ENCODE data around the gene ARSG. TPM values are rescaled to one million over a fixed set of nuclear protein-coding genes. Genes with fewer than 3 reads are reported as not detected.

The ARSG gene
- total RNA-seq, 1 experiment from 2014 or later: 6.1 TPM

DNA sequence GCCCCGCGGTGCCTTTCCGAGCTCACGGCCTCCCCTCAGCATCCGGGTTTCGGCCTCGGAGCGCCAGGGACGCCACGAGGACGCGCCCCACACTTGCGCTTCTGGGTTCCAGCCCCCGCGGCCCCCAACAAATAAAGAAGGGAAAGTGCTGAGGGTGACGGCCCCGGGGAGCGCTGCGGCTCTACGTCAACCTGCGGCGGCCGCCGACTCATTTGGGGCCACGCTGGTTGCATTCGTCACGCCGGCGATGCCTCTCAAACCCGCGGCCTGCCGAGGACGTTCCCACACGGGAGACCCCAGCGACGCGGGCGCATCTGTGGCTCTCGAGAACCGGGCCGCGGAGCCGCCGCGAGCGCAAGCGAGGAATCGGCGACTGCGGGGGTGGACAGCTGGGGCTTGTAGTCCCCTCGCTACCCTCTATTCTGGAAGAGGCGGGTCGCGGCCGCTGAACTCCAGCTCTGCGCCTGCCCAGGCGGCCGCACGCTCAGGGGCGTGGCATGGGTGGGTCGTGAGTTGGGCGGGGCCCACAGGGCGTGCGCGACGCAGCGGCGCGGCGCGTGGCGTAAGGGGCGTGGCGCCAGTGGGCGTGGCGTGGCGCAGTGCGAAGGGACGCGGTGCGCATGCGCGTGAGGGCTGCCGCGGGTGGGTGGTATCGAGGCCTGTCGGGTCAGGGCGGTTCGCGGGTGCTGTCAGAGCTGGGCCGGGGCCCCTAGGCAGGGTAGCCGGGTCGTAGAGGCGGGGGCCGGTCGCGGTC is 43.7 kb upstream of the ARSG start, which contains the start of gene AMZ2:
Gene AMZ2 (plus strand): TSS at position 599 of the 754 bp plus-strand sequence. CDS start 2,145 bp downstream, outside the sequence.
- H3K27me3 Mint-ChIP-seq (ENCODE audit: insufficient read depth, unreplicated experiment): peaks cover 12% of the 10 kb centered on the region
- intact Hi-C loops (cut with micrococcal nuclease; ENCODE audit: unreplicated experiment): loop anchor here (5.0 kb wide), 2 partner anchors 75 to 190 kb away; no protein-coding TSS in a partner anchor
- BruUV-seq (replicated peaks): no TSS peak
- Histone ChIP-seq H3K4me3 (ENCODE audit: low read depth, low read length) (peak within 1 kb of the TSS; percentile 79), H3K9me3 (no peaks in the 10 kb centered on the region), H3K36me3 (ENCODE audit: control insufficient read depth, insufficient read depth, low read length) (no peaks in the 10 kb centered on the region), H3K27me3 (replicated peaks; ENCODE audit: control insufficient read depth, insufficient read depth, low read length) (no peaks in the 10 kb centered on the region), H3K4me1 (peaks cover 6% of the 10 kb centered on the region)
- ChIA-PET CTCF (interaction anchor here (0.5 to 1.4 kb wide), 11 partner anchors 14 to 235 kb away, joined by 3 to 11 read pairs (median 4); partner anchors contain the start of gene WIPI1), POLR2A (interaction anchor here (0.5 to 1.4 kb wide), 6 partner anchors 11 to 1083 kb away, joined by 3 to 11 read pairs (median 3); partner anchors contain the start of gene WIPI1)
- TF ChIP-seq, protein P1, sequence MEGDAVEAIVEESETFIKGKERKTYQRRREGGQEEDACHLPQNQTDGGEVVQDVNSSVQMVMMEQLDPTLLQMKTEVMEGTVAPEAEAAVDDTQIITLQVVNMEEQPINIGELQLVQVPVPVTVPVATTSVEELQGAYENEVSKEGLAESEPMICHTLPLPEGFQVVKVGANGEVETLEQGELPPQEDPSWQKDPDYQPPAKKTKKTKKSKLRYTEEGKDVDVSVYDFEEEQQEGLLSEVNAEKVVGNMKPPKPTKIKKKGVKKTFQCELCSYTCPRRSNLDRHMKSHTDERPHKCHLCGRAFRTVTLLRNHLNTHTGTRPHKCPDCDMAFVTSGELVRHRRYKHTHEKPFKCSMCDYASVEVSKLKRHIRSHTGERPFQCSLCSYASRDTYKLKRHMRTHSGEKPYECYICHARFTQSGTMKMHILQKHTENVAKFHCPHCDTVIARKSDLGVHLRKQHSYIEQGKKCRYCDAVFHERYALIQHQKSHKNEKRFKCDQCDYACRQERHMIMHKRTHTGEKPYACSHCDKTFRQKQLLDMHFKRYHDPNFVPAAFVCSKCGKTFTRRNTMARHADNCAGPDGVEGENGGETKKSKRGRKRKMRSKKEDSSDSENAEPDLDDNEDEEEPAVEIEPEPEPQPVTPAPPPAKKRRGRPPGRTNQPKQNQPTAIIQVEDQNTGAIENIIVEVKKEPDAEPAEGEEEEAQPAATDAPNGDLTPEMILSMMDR (IDR thresholded peaks at IDR 0.05; ENCODE audit: insufficient read depth in 1 of 2, low read depth in 1 of 2, low read length in 1 of 2, severe bottlenecking in 1 of 2, unreplicated experiment in 1 of 2): no peak
- DNase-seq: peak; percentile 93 to 97
- peak within 1 kb of the TSS; percentile 97 for H3K4me3 Mint-ChIP-seq (ENCODE audit: unreplicated experiment)
- H3K9me3 Mint-ChIP-seq (ENCODE audit: unreplicated experiment): no peaks in the 10 kb centered on the region
- peak within 1 kb of the TSS; percentile 81 for H3K27ac Mint-ChIP-seq (ENCODE audit: unreplicated experiment)
- peaks cover 7% of the 10 kb centered on the region for H3K4me1 Mint-ChIP-seq (ENCODE audit: low read depth, unreplicated experiment)
- H3K36me3 Mint-ChIP-seq (ENCODE audit: insufficient read depth, unreplicated experiment): peaks cover 13% of the 10 kb centered on the region

DNA sequence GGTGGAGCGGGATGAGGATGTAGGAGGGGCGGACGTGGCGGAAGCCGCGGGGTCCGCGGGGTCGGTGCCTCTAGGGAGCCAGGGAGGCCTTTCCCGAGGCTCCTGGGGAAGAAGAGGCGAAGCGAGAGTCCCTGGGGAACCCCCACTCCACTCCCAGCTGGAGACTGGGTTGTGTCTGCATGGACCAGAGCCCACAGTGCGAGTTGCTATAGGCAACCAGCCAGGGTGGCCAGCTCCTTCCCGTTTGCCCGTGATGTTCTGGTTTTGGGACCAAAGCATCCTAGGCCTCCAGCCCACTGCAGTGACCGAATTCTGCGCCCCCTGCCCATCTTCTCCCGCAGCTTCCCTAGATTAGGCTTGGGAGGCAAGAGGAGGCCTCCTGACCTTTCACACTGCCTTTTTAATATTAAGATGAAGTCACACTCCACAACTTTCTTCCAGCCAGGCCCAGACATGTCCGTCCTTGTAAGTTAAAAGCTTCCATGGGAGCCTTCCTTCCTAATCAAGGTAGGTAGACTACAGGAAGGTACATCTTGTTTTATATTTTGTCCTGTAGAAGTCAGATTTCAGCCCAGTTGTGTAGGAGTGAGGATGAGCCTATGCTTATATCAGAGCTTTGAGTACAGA is 43.0 kb upstream of the ARSG start:
- Mint-ChIP-seq H3K4me1 (ENCODE audit: low read depth, unreplicated experiment) (peaks cover 7% of the 10 kb centered on the region), H3K27ac (ENCODE audit: unreplicated experiment) (peak overlapping the region; percentile 81), H3K36me3 (ENCODE audit: insufficient read depth, unreplicated experiment) (peaks cover 15% of the 10 kb centered on the region), H3K4me3 (ENCODE audit: unreplicated experiment) (peak overlapping the region; percentile 97), H3K27me3 (ENCODE audit: insufficient read depth, unreplicated experiment) (peaks cover 12% of the 10 kb centered on the region), H3K9me3 (ENCODE audit: unreplicated experiment) (no peaks in the 10 kb centered on the region)
- TF ChIP-seq, protein P1 (IDR thresholded peaks at IDR 0.05; ENCODE audit: insufficient read depth in 1 of 2, low read depth in 1 of 2, low read length in 1 of 2, severe bottlenecking in 1 of 2, unreplicated experiment in 1 of 2): no peak
- H3K4me3 ChIP-seq (ENCODE audit: low read depth, low read length): peak overlapping the region; percentile 79
- intact Hi-C loops (cut with micrococcal nuclease; ENCODE audit: unreplicated experiment): loop anchor here (5.0 kb wide), 2 partner anchors 76 to 189 kb away; no protein-coding TSS in a partner anchor
- ChIA-PET POLR2A (interaction anchor here (0.8 to 1.4 kb wide), 3 partner anchors 11 to 209 kb away, joined by 3 to 11 read pairs (median 4); partner anchors contain the start of gene WIPI1), CTCF (interaction anchor here (0.5 to 1.4 kb wide), 7 partner anchors 17 to 184 kb away, joined by 3 to 11 read pairs (median 4); no protein-coding TSS in a partner anchor)
- BruUV-seq (replicated peaks): TSS peak; percentile 69
- no peaks in the 10 kb centered on the region for H3K27me3 ChIP-seq (replicated peaks; ENCODE audit: control insufficient read depth, insufficient read depth, low read length)
- H3K9me3 ChIP-seq: no peaks in the 10 kb centered on the region
- no peak for DNase-seq
- H3K4me1 ChIP-seq: peaks cover 6% of the 10 kb centered on the region
- H3K36me3 ChIP-seq (ENCODE audit: control insufficient read depth, insufficient read depth, low read length): no peaks in the 10 kb centered on the region

DNA sequence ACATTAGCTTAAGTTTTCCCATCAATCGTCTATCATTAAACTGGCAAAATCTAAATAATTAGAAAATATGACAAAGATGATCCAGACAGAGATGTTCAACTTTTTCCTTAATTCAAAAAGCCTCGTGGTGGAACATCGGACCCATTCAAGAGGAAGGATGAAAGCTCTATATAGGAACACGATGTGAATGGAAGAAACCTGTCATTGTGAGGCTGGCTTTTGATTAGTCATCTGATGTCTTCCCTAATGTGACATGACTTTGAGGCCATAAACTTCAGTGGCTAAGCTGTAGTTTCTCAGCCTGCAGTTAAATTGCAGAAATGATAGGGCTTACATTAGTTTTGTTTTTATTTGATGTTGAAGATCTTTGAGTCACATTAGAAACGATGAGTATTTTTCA is 42.4 kb upstream of the ARSG start:
- Histone ChIP-seq H3K9me3 (no peaks in the 10 kb centered on the region), H3K36me3 (ENCODE audit: control insufficient read depth, insufficient read depth, low read length) (no peaks in the 10 kb centered on the region), H3K4me1 (peaks cover 6% of the 10 kb centered on the region), H3K27me3 (replicated peaks; ENCODE audit: control insufficient read depth, insufficient read depth, low read length) (no peaks in the 10 kb centered on the region), H3K4me3 (ENCODE audit: low read depth, low read length) (no peak overlapping the region)
- Mint-ChIP-seq H3K36me3 (ENCODE audit: insufficient read depth, unreplicated experiment) (peaks cover 19% of the 10 kb centered on the region), H3K9me3 (ENCODE audit: unreplicated experiment) (no peaks in the 10 kb centered on the region), H3K27me3 (ENCODE audit: insufficient read depth, unreplicated experiment) (peaks cover 8% of the 10 kb centered on the region), H3K4me3 (ENCODE audit: unreplicated experiment) (peak overlapping the region; percentile 97), H3K4me1 (ENCODE audit: low read depth, unreplicated experiment) (peaks cover 7% of the 10 kb centered on the region), H3K27ac (ENCODE audit: unreplicated experiment) (no peak overlapping the region)
- intact Hi-C loops (cut with micrococcal nuclease; ENCODE audit: unreplicated experiment): loop anchor here (5.0 kb wide), 2 partner anchors 77 to 188 kb away; no protein-coding TSS in a partner anchor
- BruUV-seq (replicated peaks): no TSS peak
- DNase-seq: no peak
- TF ChIP-seq, protein P1 (IDR thresholded peaks at IDR 0.05; ENCODE audit: insufficient read depth in 1 of 2, low read depth in 1 of 2, low read length in 1 of 2, severe bottlenecking in 1 of 2, unreplicated experiment in 1 of 2): no peak
- ChIA-PET CTCF (interaction anchor here (0.8 to 1.4 kb wide), 3 partner anchors 16 to 183 kb away, joined by 3 to 4 read pairs (median 3); no protein-coding TSS in a partner anchor), POLR2A (no interaction called here)

Data from Caco-2 (cell line).